HL-60 (cell line): ENCODE data around the gene ZCWPW1.

Experiments used
- CTCF ChIP-seq: IDR thresholded peaks from one replicate; pipeline ENCODE4 v1.5.1; 2011; ENCODE audit warnings: low read length, control low read depth, inconsistent platforms; ENCODE audit not compliant: insufficient read depth
- SPI1 ChIP-seq: IDR thresholded peaks from 2 replicates; pipeline ENCODE4 v1.6.1; 2012; ENCODE audit warnings: low read depth, mild to moderate bottlenecking, borderline replicate concordance

- TF ChIP-seq CTCF (no peak), SPI1 (no peak)
Measured at GRCh38 chr7:100366411-100367250, 61.9 kb downstream of the ZCWPW1 start.
